Measurements from ENCODE around the gene AVEN.

AVEN gene

DNA sequence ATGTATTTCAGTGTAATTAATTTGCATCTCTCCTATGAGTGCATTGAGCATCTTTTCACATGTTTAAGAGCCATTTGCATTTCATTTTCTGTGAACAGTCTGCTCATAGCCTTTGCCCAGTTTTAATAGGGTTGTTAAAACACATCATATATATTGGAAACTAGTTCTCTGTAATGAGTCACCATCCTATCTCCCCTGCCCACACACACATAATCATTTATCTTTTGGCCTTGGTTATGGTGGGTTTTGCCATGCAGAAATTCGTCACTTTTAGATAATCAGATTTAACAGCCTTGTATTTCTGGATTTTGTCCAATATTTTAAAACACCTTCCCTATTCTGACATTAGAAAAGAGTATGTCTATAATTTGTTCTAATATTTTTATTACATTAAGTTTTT, 82.6 kb downstream of the AVEN start:
- no peak overlapping the region for H3K4me2 ChIP-seq (ENCODE audit: low read length)
- no peaks in the 10 kb centered on the region for H4K20me1 ChIP-seq (ENCODE audit: control insufficient read depth, insufficient read depth, low read depth, low read length)
- H3K9me2 ChIP-seq (replicated peaks; ENCODE audit: control insufficient read depth, low read length), result no peaks in the 10 kb centered on the region
- TF ChIP-seq, protein P1, sequence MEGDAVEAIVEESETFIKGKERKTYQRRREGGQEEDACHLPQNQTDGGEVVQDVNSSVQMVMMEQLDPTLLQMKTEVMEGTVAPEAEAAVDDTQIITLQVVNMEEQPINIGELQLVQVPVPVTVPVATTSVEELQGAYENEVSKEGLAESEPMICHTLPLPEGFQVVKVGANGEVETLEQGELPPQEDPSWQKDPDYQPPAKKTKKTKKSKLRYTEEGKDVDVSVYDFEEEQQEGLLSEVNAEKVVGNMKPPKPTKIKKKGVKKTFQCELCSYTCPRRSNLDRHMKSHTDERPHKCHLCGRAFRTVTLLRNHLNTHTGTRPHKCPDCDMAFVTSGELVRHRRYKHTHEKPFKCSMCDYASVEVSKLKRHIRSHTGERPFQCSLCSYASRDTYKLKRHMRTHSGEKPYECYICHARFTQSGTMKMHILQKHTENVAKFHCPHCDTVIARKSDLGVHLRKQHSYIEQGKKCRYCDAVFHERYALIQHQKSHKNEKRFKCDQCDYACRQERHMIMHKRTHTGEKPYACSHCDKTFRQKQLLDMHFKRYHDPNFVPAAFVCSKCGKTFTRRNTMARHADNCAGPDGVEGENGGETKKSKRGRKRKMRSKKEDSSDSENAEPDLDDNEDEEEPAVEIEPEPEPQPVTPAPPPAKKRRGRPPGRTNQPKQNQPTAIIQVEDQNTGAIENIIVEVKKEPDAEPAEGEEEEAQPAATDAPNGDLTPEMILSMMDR (IDR thresholded peaks at IDR 0.05; ENCODE audit: low read depth, low read length, poor library complexity, severe bottlenecking), result no peak
- no peak for TF ChIP-seq EZH2phosphoT487 (IDR thresholded peaks at IDR 0.05; ENCODE audit: borderline replicate concordance, low read length)
- no peak overlapping the region for H3K27ac ChIP-seq (ENCODE audit: low read depth, low read length)
- no peaks in the 10 kb centered on the region for H3K36me3 ChIP-seq (ENCODE audit: control insufficient read depth, low read length)
- H3K79me2 ChIP-seq (ENCODE audit: control insufficient read depth, low read length), result no peaks in the 10 kb centered on the region
- no peak overlapping the region for H3K4me3 ChIP-seq (ENCODE audit: low read length)
- H3F3A ChIP-seq (ENCODE audit: control insufficient read depth, insufficient read depth), result no peaks in the 10 kb centered on the region
- H3K27me3 ChIP-seq (ENCODE audit: control insufficient read depth, low read length), result no peaks in the 10 kb centered on the region
- no peaks in the 10 kb centered on the region for H3K9me3 ChIP-seq (ENCODE audit: control insufficient read depth, insufficient read depth, low read length)
- H3K4me1 ChIP-seq (ENCODE audit: control insufficient read depth, low read length), result no peaks in the 10 kb centered on the region

DNA sequence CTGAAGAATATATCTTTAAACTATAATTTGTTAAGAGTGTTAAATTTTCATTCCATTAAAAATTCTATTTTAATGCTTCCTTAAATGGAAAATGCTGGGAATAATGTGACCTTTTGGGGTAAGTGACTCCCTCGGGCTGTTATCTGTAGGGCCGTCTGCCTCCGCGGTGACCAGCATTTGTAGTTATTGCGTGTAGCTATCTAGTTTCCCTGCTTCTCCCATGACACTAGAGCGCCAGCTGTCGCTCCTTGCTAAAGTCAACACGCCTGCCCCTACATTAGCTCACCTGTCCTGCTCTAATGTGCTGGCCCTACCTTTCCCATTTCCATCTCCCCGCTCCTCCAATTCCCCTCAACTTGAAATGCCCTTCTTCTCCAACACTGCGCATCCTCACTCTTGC, 83.1 kb downstream of the AVEN start:
- H3F3A ChIP-seq (ENCODE audit: control insufficient read depth, insufficient read depth), result no peaks in the 10 kb centered on the region
- no peaks in the 10 kb centered on the region for H3K79me2 ChIP-seq (ENCODE audit: control insufficient read depth, low read length)
- no peak overlapping the region for H3K4me2 ChIP-seq (ENCODE audit: low read length)
- no peaks in the 10 kb centered on the region for H3K36me3 ChIP-seq (ENCODE audit: control insufficient read depth, low read length)
- TF ChIP-seq EZH2phosphoT487 (IDR thresholded peaks at IDR 0.05; ENCODE audit: borderline replicate concordance, low read length), result no peak
- TF ChIP-seq, protein P1 (IDR thresholded peaks at IDR 0.05; ENCODE audit: low read depth, low read length, poor library complexity, severe bottlenecking), result no peak
- no peaks in the 10 kb centered on the region for H3K9me2 ChIP-seq (replicated peaks; ENCODE audit: control insufficient read depth, low read length)
- H3K4me3 ChIP-seq (ENCODE audit: low read length), result no peak overlapping the region
- H3K4me1 ChIP-seq (ENCODE audit: control insufficient read depth, low read length), result no peaks in the 10 kb centered on the region
- no peaks in the 10 kb centered on the region for H3K27me3 ChIP-seq (ENCODE audit: control insufficient read depth, low read length)
- no peak overlapping the region for H3K27ac ChIP-seq (ENCODE audit: low read depth, low read length)
- H4K20me1 ChIP-seq (ENCODE audit: control insufficient read depth, insufficient read depth, low read depth, low read length), result no peaks in the 10 kb centered on the region
- H3K9me3 ChIP-seq (ENCODE audit: control insufficient read depth, insufficient read depth, low read length), result no peaks in the 10 kb centered on the region

DNA sequence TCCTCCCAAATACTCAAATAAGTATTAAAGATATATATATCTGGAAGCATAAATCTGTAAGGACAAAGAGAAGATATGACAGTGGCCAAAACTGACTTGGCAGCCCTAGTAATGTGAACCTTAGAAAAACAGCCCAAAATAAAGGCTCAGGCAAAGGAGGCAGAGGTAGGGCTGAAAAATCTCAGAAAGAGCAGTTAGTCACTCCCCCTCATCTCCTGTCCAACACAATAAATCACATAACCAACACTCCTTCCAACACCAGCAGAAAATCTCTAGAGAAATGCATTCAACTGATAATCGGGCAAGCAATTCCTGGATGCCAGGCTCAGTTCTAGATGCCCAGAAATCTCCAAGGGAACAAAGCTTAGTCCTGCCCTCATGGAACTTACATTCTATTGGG, 92.9 kb downstream of the AVEN start:
- Histone ChIP-seq H3K4me1 (ENCODE audit: control insufficient read depth, low read length) (no peaks in the 10 kb centered on the region), H3K9me2 (replicated peaks; ENCODE audit: control insufficient read depth, low read length) (no peaks in the 10 kb centered on the region), H3K27me3 (ENCODE audit: control insufficient read depth, low read length) (no peaks in the 10 kb centered on the region), H4K20me1 (ENCODE audit: control insufficient read depth, insufficient read depth, low read depth, low read length) (no peaks in the 10 kb centered on the region), H3F3A (ENCODE audit: control insufficient read depth, insufficient read depth) (no peaks in the 10 kb centered on the region), H3K4me2 (ENCODE audit: low read length) (no peak overlapping the region), H3K9me3 (ENCODE audit: control insufficient read depth, insufficient read depth, low read length) (no peaks in the 10 kb centered on the region), H3K79me2 (ENCODE audit: control insufficient read depth, low read length) (no peaks in the 10 kb centered on the region), H3K4me3 (ENCODE audit: low read length) (no peak overlapping the region), H3K36me3 (ENCODE audit: control insufficient read depth, low read length) (no peaks in the 10 kb centered on the region), H3K27ac (ENCODE audit: low read depth, low read length) (no peak overlapping the region)
- no peak for TF ChIP-seq EZH2phosphoT487 (IDR thresholded peaks at IDR 0.05; ENCODE audit: borderline replicate concordance, low read length)
- TF ChIP-seq, protein P1 (IDR thresholded peaks at IDR 0.05; ENCODE audit: low read depth, low read length, poor library complexity, severe bottlenecking), result no peak
